ENCODE measurements around the gene PPP2R2B.

- TF ChIP-seq POLR2AphosphoS5 (IDR thresholded peaks at IDR 0.05), result no peak
- TF ChIP-seq CTCF (IDR thresholded peaks at IDR 0.05), result no peak
- no peak for TF ChIP-seq EP300 (IDR thresholded peaks at IDR 0.05; ENCODE audit: low read depth)
Observed at GRCh38 chr5:146582051-146582596, 296.4 kb downstream of the PPP2R2B start.

Measured in transverse colon (tissue), 4 donors.